ENCODE measurements around the gene ACSM4. TPM values are rescaled to one million over a fixed set of nuclear protein-coding genes. Genes with fewer than 3 reads are reported as not detected.

The ACSM4 gene
- total RNA-seq, 1 experiment from 2014 or later = not detected

DNA sequence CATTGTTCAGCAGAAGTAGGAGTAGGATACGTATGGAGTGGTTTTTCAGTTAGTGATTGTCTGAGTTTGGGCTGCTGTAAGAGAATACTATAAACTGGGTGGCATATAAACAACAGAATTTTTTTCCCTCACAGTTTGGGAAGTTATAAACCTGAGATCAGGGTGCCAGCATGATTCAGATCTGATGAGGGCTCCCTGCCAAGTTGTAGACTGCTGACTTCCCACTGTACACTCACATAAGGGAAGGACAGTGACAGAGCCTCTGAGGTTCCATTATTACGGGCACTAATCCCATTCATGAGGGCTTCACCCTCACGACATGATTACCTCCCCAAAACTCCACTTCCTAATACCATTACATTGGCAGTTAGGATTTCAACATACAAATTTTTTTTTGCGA lies 50.7 kb downstream of the ACSM4 start (continued):
- TF ChIP-seq, protein P1, sequence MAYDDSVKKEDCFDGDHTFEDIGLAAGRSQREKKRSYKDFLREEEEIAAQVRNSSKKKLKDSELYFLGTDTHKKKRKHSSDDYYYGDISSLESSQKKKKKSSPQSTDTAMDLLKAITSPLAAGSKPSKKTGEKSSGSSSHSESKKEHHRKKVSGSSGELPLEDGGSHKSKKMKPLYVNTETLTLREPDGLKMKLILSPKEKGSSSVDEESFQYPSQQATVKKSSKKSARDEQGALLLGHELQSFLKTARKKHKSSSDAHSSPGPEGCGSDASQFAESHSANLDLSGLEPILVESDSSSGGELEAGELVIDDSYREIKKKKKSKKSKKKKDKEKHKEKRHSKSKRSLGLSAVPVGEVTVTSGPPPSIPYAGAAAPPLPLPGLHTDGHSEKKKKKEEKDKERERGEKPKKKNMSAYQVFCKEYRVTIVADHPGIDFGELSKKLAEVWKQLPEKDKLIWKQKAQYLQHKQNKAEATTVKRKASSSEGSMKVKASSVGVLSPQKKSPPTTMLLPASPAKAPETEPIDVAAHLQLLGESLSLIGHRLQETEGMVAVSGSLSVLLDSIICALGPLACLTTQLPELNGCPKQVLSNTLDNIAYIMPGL (CRISPR knock-in tag; IDR thresholded peaks at IDR 0.05) = no peak

DNA sequence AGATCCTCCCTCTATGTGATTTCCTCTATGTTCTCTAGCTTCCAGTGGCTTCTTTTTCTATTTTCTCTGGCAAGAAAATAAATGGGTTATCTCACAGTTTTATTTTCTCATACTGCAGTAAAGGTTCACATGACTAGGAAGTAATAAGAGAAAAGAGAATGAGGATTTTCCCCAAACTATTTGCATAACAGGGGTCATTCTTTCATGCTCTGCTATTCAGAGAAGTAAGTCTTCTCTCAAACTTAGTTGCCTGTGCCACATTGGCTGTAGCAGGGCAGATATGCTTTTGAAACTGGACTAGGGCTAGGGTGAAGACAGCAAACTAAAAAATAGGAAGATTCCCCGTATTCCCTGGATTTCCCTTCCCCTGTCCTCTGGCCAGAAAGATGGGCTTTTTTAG lies 57.4 kb downstream of the ACSM4 start:
- Mint-ChIP-seq H3K4me3 (no peak overlapping the region), H3K9me3 (peaks cover 9% of the 10 kb centered on the region), H3K27ac (no peak overlapping the region), H3K36me3 (peaks cover 2% of the 10 kb centered on the region; the same call in 1 of the 2 replicates), H3K27me3 (ENCODE audit: low read depth) (no peaks in the 10 kb centered on the region), H3K4me1 (0 out of 2 replicates have a peak, but pooled peaks cover 4% of the 10 kb centered on the region)
- TF ChIP-seq, protein P2, sequence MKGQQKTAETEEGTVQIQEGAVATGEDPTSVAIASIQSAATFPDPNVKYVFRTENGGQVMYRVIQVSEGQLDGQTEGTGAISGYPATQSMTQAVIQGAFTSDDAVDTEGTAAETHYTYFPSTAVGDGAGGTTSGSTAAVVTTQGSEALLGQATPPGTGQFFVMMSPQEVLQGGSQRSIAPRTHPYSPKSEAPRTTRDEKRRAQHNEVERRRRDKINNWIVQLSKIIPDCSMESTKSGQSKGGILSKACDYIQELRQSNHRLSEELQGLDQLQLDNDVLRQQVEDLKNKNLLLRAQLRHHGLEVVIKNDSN (CRISPR knock-in tag; IDR thresholded peaks at IDR 0.05) = no peak
- no peak for TF ChIP-seq ZNF396 (CRISPR knock-in tag; IDR thresholded peaks at IDR 0.05; ENCODE audit: borderline replicate concordance)
- TF ChIP-seq SOX15 (CRISPR knock-in tag; IDR thresholded peaks at IDR 0.05) = no peak
- TF ChIP-seq, protein P3, sequence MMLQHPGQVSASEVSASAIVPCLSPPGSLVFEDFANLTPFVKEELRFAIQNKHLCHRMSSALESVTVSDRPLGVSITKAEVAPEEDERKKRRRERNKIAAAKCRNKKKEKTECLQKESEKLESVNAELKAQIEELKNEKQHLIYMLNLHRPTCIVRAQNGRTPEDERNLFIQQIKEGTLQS (CRISPR knock-in tag; conservative IDR thresholded peaks at IDR 0.05) = no peak
- TF ChIP-seq, protein P4, sequence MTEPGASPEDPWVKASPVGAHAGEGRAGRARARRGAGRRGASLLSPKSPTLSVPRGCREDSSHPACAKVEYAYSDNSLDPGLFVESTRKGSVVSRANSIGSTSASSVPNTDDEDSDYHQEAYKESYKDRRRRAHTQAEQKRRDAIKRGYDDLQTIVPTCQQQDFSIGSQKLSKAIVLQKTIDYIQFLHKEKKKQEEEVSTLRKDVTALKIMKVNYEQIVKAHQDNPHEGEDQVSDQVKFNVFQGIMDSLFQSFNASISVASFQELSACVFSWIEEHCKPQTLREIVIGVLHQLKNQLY (CRISPR knock-in tag; IDR thresholded peaks at IDR 0.05) = no peak
- TF ChIP-seq, protein P5, sequence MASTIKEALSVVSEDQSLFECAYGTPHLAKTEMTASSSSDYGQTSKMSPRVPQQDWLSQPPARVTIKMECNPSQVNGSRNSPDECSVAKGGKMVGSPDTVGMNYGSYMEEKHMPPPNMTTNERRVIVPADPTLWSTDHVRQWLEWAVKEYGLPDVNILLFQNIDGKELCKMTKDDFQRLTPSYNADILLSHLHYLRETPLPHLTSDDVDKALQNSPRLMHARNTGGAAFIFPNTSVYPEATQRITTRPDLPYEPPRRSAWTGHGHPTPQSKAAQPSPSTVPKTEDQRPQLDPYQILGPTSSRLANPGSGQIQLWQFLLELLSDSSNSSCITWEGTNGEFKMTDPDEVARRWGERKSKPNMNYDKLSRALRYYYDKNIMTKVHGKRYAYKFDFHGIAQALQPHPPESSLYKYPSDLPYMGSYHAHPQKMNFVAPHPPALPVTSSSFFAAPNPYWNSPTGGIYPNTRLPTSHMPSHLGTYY (CRISPR knock-in tag; IDR thresholded peaks at IDR 0.05) = no peak
- TF ChIP-seq, protein P6, sequence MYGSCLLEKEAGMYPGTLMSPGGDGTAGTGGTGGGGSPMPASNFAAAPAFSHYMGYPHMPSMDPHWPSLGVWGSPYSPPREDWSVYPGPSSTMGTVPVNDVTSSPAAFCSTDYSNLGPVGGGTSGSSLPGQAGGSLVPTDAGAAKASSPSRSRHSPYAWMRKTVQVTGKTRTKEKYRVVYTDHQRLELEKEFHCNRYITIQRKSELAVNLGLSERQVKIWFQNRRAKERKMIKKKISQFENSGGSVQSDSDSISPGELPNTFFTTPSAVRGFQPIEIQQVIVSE (CRISPR knock-in tag; IDR thresholded peaks at IDR 0.05; ENCODE audit: borderline replicate concordance) = no peak
- POLR2A ChIA-PET = no interaction called here
- ATAC-seq (no peak), DNase-seq (ENCODE audit: low spot score) (no peak)
- CTCF ChIA-PET = no interaction called here

DNA sequence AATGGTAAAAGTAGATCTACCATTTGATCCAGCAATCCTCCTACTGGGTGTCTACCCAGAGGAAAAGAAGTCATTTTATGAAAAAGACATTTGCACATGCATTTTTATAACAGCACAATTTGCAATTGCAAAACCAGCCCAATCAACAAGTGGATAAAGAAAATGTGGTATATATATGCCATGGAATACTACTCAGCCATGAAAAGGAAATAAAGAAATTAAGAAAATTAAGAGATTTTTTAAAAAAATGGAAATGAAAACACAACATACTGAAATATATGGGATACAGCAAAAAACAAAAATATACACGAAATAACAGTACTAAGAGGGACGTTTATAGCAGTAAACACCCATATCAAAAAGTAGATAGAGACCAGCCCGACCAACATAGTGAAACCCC lies 58.9 kb downstream of the ACSM4 start:
- POLR2A ChIA-PET = no interaction called here
- no peak for ATAC-seq
- H3K27ac Mint-ChIP-seq = no peak overlapping the region
- H3K36me3 Mint-ChIP-seq = peaks cover 2% of the 10 kb centered on the region; the same call in 1 of the 2 replicates
- H3K4me3 Mint-ChIP-seq = no peak overlapping the region
- CTCF ChIA-PET = no interaction called here
- peaks cover 9% of the 10 kb centered on the region for H3K9me3 Mint-ChIP-seq
- no peak for TF ChIP-seq ZNF263 (CRISPR knock-in tag; IDR thresholded peaks at IDR 0.05; ENCODE audit: low read depth)
- no peak for TF ChIP-seq MXD4 (CRISPR knock-in tag; IDR thresholded peaks at IDR 0.05; ENCODE audit: borderline replicate concordance)
- no peak for TF ChIP-seq CBFB (CRISPR knock-in tag; IDR thresholded peaks at IDR 0.05; ENCODE audit: low read depth)
- TF ChIP-seq TCF7 (CRISPR knock-in tag; IDR thresholded peaks at IDR 0.05; ENCODE audit: low read depth) = no peak
- no peak for TF ChIP-seq ZNF232 (CRISPR knock-in tag; IDR thresholded peaks at IDR 0.05)
- TF ChIP-seq, protein P7, sequence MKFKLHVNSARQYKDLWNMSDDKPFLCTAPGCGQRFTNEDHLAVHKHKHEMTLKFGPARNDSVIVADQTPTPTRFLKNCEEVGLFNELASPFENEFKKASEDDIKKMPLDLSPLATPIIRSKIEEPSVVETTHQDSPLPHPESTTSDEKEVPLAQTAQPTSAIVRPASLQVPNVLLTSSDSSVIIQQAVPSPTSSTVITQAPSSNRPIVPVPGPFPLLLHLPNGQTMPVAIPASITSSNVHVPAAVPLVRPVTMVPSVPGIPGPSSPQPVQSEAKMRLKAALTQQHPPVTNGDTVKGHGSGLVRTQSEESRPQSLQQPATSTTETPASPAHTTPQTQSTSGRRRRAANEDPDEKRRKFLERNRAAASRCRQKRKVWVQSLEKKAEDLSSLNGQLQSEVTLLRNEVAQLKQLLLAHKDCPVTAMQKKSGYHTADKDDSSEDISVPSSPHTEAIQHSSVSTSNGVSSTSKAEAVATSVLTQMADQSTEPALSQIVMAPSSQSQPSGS (CRISPR knock-in tag; IDR thresholded peaks at IDR 0.05; ENCODE audit: borderline replicate concordance, low read depth) = no peak
- TF ChIP-seq ZNF138 (CRISPR knock-in tag; conservative IDR thresholded peaks at IDR 0.05) = no peak
- TF ChIP-seq ZNF317 (CRISPR knock-in tag; IDR thresholded peaks at IDR 0.05; ENCODE audit: borderline replicate concordance, low read depth) = no peak
- 0 out of 2 replicates have a peak, but pooled peaks cover 4% of the 10 kb centered on the region for H3K4me1 Mint-ChIP-seq
- no peaks in the 10 kb centered on the region for H3K27me3 Mint-ChIP-seq (ENCODE audit: low read depth)
- DNase-seq (ENCODE audit: low spot score) = no peak

Measured in WTC11 (cell line).